IPS-18a (cell line): ENCODE results near the gene HDAC8.
"Not testable (repeated sequence)": the region's sequence is repeated elsewhere in the genome, so short reads cannot be mapped to it uniquely, and the experiment has no call there.

ENCODE experiments used
- H3K27ac ChIP-seq: one replicate; pipeline ENCODE4 v1.5.1; 2013; ENCODE audit warnings: low read length
- H3K27me3 ChIP-seq: one replicate; pipeline ENCODE4 v1.6.1; 2013; ENCODE audit warnings: mild to moderate bottlenecking, low read length; ENCODE audit not compliant: control insufficient read depth, insufficient read depth
- H3K36me3 ChIP-seq: one replicate; pipeline ENCODE4 v1.6.1; 2013; ENCODE audit warnings: low read depth, low read length; ENCODE audit not compliant: control insufficient read depth
- H3K4me1 ChIP-seq: one replicate; pipeline ENCODE4 v1.6.1; 2013; ENCODE audit warnings: low read depth, low read length; ENCODE audit not compliant: control insufficient read depth
- H3K4me3 ChIP-seq: one replicate; pipeline ENCODE4 v1.5.1; 2013; ENCODE audit warnings: low read length
- H3K9ac ChIP-seq: one replicate; pipeline ENCODE4 v1.6.1; 2013; ENCODE audit warnings: mild to moderate bottlenecking, low read length, moderate library complexity
- H3K9me3 ChIP-seq: one replicate; pipeline ENCODE4 v1.6.1; 2013; ENCODE audit warnings: low read depth, low read length; ENCODE audit not compliant: control insufficient read depth

Gene HDAC8

GRCh38 chrX:72526534-72527508 is 45.8 kb downstream of the HDAC8 start:
- no peaks in the 10 kb centered on the region for H3K36me3 ChIP-seq
- H3K9ac ChIP-seq = no peak overlapping the region
- H3K4me3 ChIP-seq = no peak overlapping the region
- H3K4me1 ChIP-seq = no peaks in the 10 kb centered on the region
- H3K27me3 ChIP-seq = no peaks in the 10 kb centered on the region
- H3K9me3 ChIP-seq = peaks cover 20% of the 10 kb centered on the region
- H3K27ac ChIP-seq = no peak overlapping the region

GRCh38 chrX:72498782-72499181 is 73.9 kb downstream of the HDAC8 start:
- Histone ChIP-seq H3K4me1 (no peaks in the 10 kb centered on the region), H3K9ac (no peak overlapping the region), H3K36me3 (no peaks in the 10 kb centered on the region), H3K27me3 (no peaks in the 10 kb centered on the region), H3K9me3 (peaks cover 24% of the 10 kb centered on the region), H3K27ac (no peak overlapping the region), H3K4me3 (no peak overlapping the region)

- H3K4me1 ChIP-seq = no peaks in the 10 kb centered on the region
- no peaks in the 10 kb centered on the region for H3K36me3 ChIP-seq
- no peaks in the 10 kb centered on the region for H3K27me3 ChIP-seq
- no peak overlapping the region for H3K4me3 ChIP-seq
- peaks cover 22% of the 10 kb centered on the region for H3K9me3 ChIP-seq
- no peak overlapping the region for H3K9ac ChIP-seq
- H3K27ac ChIP-seq = no peak overlapping the region
Observed at GRCh38 chrX:72495046-72495445, 77.6 kb downstream of the HDAC8 start.

GRCh38 chrX:72492499-72492898 is 80.1 kb downstream of the HDAC8 start:
- H3K27me3 ChIP-seq = no peaks in the 10 kb centered on the region
- peaks cover 15% of the 10 kb centered on the region for H3K9me3 ChIP-seq
- H3K36me3 ChIP-seq = no peaks in the 10 kb centered on the region
- H3K4me1 ChIP-seq = no peaks in the 10 kb centered on the region
- no peak overlapping the region for H3K27ac ChIP-seq
- H3K4me3 ChIP-seq = no peak overlapping the region
- no peak overlapping the region for H3K9ac ChIP-seq

GRCh38 chrX:72490221-72490620 is 82.4 kb downstream of the HDAC8 start:
- peaks cover 14% of the 10 kb centered on the region for H3K9me3 ChIP-seq
- not testable (repeated sequence) for H3K36me3 ChIP-seq, H3K4me1 ChIP-seq, H3K4me3 ChIP-seq, H3K27me3 ChIP-seq, H3K27ac ChIP-seq, H3K9ac ChIP-seq

- peaks cover 25% of the 10 kb centered on the region for H3K9me3 ChIP-seq
- no peak overlapping the region for H3K9ac ChIP-seq
- H3K4me1 ChIP-seq = no peaks in the 10 kb centered on the region
- H3K36me3 ChIP-seq = no peaks in the 10 kb centered on the region
- H3K27me3 ChIP-seq = no peaks in the 10 kb centered on the region
- no peak overlapping the region for H3K4me3 ChIP-seq
- H3K27ac ChIP-seq = no peak overlapping the region
Observed at GRCh38 chrX:72487661-72488060, 85.0 kb downstream of the HDAC8 start.

- Histone ChIP-seq H3K36me3 (no peaks in the 10 kb centered on the region), H3K27me3 (no peaks in the 10 kb centered on the region), H3K27ac (no peak overlapping the region)
Observed at GRCh38 chrX:72479324-72480274, 93.0 kb downstream of the HDAC8 start.

GRCh38 chrX:72478853-72479252 is 93.8 kb downstream of the HDAC8 start:
- Histone ChIP-seq H3K4me1 (no peaks in the 10 kb centered on the region), H3K27ac (no peak overlapping the region), H3K9ac (no peak overlapping the region), H3K27me3 (no peaks in the 10 kb centered on the region), H3K9me3 (peaks cover 17% of the 10 kb centered on the region), H3K4me3 (no peak overlapping the region), H3K36me3 (no peaks in the 10 kb centered on the region)

More at GRCh38 chrX:72479324-72480274, 93.0 kb downstream of the HDAC8 start:
- Histone ChIP-seq H3K9me3 (peaks cover 24% of the 10 kb centered on the region), H3K4me1 (no peaks in the 10 kb centered on the region), H3K9ac (no peak overlapping the region), H3K4me3 (no peak overlapping the region)

- Histone ChIP-seq H3K27ac (no peak overlapping the region), H3K27me3 (no peaks in the 10 kb centered on the region), H3K9ac (no peak overlapping the region), H3K9me3 (peaks cover 21% of the 10 kb centered on the region), H3K4me3 (no peak overlapping the region), H3K36me3 (no peaks in the 10 kb centered on the region), H3K4me1 (no peaks in the 10 kb centered on the region)
Observed at GRCh38 chrX:72478351-72478750, 94.3 kb downstream of the HDAC8 start.

- Histone ChIP-seq H3K4me3 (no peak overlapping the region), H3K27ac (no peak overlapping the region), H3K9me3 (peaks cover 27% of the 10 kb centered on the region)
Observed at GRCh38 chrX:72477781-72478181, 94.9 kb downstream of the HDAC8 start.

GRCh38 chrX:72477376-72477775 is 95.3 kb downstream of the HDAC8 start:
- peaks cover 30% of the 10 kb centered on the region for H3K9me3 ChIP-seq
- no peaks in the 10 kb centered on the region for H3K36me3 ChIP-seq
- H3K4me1 ChIP-seq = no peaks in the 10 kb centered on the region
- no peaks in the 10 kb centered on the region for H3K27me3 ChIP-seq
- H3K27ac ChIP-seq = no peak overlapping the region
- H3K4me3 ChIP-seq = no peak overlapping the region
- H3K9ac ChIP-seq = no peak overlapping the region

More at GRCh38 chrX:72477781-72478181, 94.9 kb downstream of the HDAC8 start:
- no peaks in the 10 kb centered on the region for H3K36me3 ChIP-seq
- no peak overlapping the region for H3K9ac ChIP-seq
- H3K4me1 ChIP-seq = no peaks in the 10 kb centered on the region
- no peaks in the 10 kb centered on the region for H3K27me3 ChIP-seq
